HG02840 (cell line): ENCODE data around the gene CCNE1.

Source experiments
- ATAC-seq: cut with Tn5 transposase; IDR thresholded peaks from one replicate; pipeline ENCODE4 v1.9.1; 2021; ENCODE audit warnings: mild to moderate bottlenecking, moderate library complexity, moderate number of reproducible peaks; ENCODE audit not compliant: unreplicated experiment, low FRiP score

The CCNE1 gene

DNA sequence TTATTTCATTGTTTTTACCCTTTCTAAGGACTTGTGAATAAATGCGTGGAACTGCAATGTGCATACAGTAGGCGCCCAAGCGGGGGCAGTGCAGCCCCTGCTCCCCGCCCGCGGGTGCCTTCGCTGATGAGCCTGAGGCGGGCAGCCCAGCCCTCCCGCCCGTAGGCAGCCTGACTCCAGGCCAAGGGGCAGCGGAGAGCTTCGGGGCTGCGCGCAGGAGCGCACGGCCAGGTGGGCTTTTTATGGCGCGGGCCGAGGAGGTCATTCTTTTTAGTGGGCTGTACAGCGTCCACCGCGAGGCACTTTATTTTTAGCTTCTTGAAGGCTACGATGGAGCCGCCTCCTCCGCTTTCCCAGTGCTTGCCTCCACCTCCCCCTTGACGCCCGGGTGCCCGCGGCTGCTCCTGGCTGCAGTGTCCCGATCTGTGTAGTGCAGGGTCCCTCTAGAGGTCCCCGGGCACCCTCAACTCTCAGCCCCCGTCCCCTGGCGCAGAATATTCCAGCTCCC, 60.5 kb downstream of the CCNE1 start:
- no peak for ATAC-seq

DNA sequence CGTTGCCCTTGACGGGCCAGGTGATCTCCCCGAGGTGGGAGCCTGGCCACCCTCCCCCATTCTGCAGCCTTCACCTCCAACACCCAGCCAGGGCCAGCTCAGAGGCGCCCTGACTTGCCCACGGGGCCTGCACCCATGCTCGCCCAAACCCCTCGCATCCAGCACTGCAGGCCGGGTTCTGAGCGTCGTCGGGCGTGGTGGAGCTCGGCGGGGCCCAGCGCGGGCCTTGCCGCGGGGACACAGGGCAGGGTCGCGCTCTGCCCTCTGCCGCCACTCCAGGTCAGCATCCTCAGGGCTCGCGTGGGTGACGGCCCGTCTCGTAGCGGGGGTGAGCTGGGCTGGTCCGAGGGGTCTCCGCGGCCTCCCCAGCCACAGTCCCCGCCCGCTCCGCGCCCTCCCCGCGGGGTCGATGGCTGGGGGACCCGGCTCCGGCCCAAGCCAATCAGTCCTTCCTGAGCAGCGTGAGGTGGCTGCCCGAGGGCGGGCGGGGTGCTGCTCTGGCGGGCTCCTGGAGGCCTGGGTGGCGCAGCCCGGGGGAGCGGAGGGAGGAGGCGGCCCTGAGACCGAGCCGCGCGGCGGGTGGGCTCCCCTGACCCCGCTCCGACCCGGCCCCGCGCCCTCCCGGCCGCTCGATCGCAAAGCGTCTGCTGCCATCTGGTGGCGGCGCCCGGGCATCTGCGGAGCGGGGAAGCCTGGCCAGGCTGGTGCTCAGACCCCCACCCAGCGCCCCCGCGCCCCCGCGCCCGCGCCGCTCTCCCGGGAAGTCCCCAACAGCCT, 61.4 kb downstream of the CCNE1 start:
- no peak for ATAC-seq
